Upper lobe of left lung (tissue), 6 donors: Measurements from ENCODE around the gene ADIRF. TPM values are rescaled to one million over a fixed set of nuclear protein-coding genes. Genes with fewer than 3 reads are reported as not detected.
A peak's percentile ranks its signal among the peaks of the same experiment; 100 is the strongest.

ENCODE experiments used
- ATAC-seq, 2 donors: fragments of 200-7000 bp; cut with Tn5 transposase; one replicate each; pipeline ENCODE4 v1.9.1; 2022; ENCODE audit warnings: mild to moderate bottlenecking in 2 of 2, moderate library complexity in 2 of 2; ENCODE audit not compliant: low FRiP score in 2 of 2
- DNase-seq, 2 donors: peaks; one replicate each; pipeline ENCODE4 v3.0.0-alpha.2; 2019 to 2020
- H3K27ac ChIP-seq, 4 donors: fragments of 200-600 bp; sonication (generic); one replicate each; pipeline ENCODE4 v1.5.1; 2016 to 2019
- H3K27me3 ChIP-seq, 4 donors: fragments of 200-600 bp; sonication (generic); one replicate each; pipeline ENCODE4 v1.5.1; 2017 to 2019
- H3K36me3 ChIP-seq, 4 donors: fragments of 200-600 bp; sonication (generic); one replicate each; pipeline ENCODE4 v1.5.1; 2016 to 2019
- H3K4me1 ChIP-seq, 4 donors: fragments of 200-600 bp; sonication (generic); one replicate each; pipeline ENCODE4 v1.5.1; 2018 to 2019
- H3K4me3 ChIP-seq, 4 donors: fragments of 200-600 bp; sonication (generic); one replicate each; pipeline ENCODE4 v1.5.1; 2017 to 2019; ENCODE audit warnings: mild to moderate bottlenecking in 2 of 4, moderate library complexity in 1 of 4
- H3K9me3 ChIP-seq, 4 donors: fragments of 200-600 bp; sonication (generic); one replicate each; pipeline ENCODE4 v1.5.1; 2018 to 2019
- CTCF ChIP-seq, 6 experiments: fragments of 450-650 bp in 4 of 6; fragments of 200-600 bp in 2 of 6; sonication (generic) in 2 of 6; IDR thresholded peaks; one replicate each; pipeline ENCODE4 v1.5.1; 2016 to 2019; ENCODE audit warnings: antibody characterized with exemption in 6 of 6
- EP300 ChIP-seq, 4 donors: sonication (generic); formaldehyde crosslinking; IDR thresholded peaks; one replicate each; pipeline ENCODE4 v1.5.1; 2017; ENCODE audit warnings: antibody characterized with exemption in 4 of 4, control low read depth in 2 of 4
- POLR2A ChIP-seq, 4 donors: fragments of 450-650 bp; IDR thresholded peaks; one replicate each; pipeline ENCODE4 v1.5.1; 2016 to 2017; ENCODE audit warnings: antibody characterized with exemption in 4 of 4, mild to moderate bottlenecking in 2 of 4
- POLR2AphosphoS5 ChIP-seq, 2 donors: sonication (generic); formaldehyde crosslinking; IDR thresholded peaks; one replicate each; pipeline ENCODE4 v1.5.1; 2017; ENCODE audit warnings: antibody characterized with exemption in 2 of 2
- WGBS, 2 donors: methylation state at CpG; one replicate each; pipeline ENCODE4 v1.1.5; 2017 to 2018; 5-methylcytosine and 5-hydroxymethylcytosine counted together
- total RNA-seq, 6 donors: library from RNA; depleted of rRNA in 4 of 6; stranded (reverse); fragments of >200 nt in 4 of 6; gene quantifications; one replicate each; pipeline versions ENCODE4 v1.1.0 to v1.2.1, GENCODE V29; 2016 to 2021
- donor health status: DM: no; HTN: no; CAD: no; lungs with moderate emphysema.
- donor health status: DM: no; HTN: yes; CAD: no; lungs with severe emphysema.

ADIRF gene
- total RNA-seq, 6 donors from 2014 or later: 51.3 to 202 (median 164) TPM

GRCh38 chr10:86953747-86954680 lies 14.3 kb upstream of the ADIRF start:
- H3K27me3 ChIP-seq: no peaks in the 10 kb centered on the region
- ATAC-seq (peak; percentile 40 to 71), DNase-seq (peak in 1 of 2 donors; percentile 53)
- peak overlapping the region; percentile 81 to 90 (median 85) for H3K27ac ChIP-seq
- H3K4me1 ChIP-seq: peaks cover 31 to 42% (median 41%) of the 10 kb centered on the region in 4 donors
- H3K36me3 ChIP-seq: no peaks in the 10 kb centered on the region
- peak overlapping the region in 2 of 4 donors; percentile 40 to 47 for H3K4me3 ChIP-seq
- WGBS, 2 donors: 48 to 51% methylated on average over 6 to 12 of the region's 15 CpGs
- TF ChIP-seq POLR2AphosphoS5 (IDR thresholded peaks at IDR 0.05): peak; percentile 62 to 78
- no peak for TF ChIP-seq CTCF (IDR thresholded peaks at IDR 0.05)
- TF ChIP-seq EP300 (IDR thresholded peaks at IDR 0.05): peak in 2 of 4 donors; percentile 67 to 90
- peaks cover 0 to 4% (median 0%) of the 10 kb centered on the region in 4 donors for H3K9me3 ChIP-seq

- 64 to 66% methylated on average over 4 to 11 of the region's 13 CpGs for WGBS, 2 donors
- ATAC-seq (no peak), DNase-seq (no peak)
- H3K4me1 ChIP-seq: peaks cover 38 to 51% (median 50%) of the 10 kb centered on the region in 4 donors
- H3K4me3 ChIP-seq: peak overlapping the region; percentile 13 to 47 (median 34)
- H3K9me3 ChIP-seq: peaks cover 0 to 4% (median 0%) of the 10 kb centered on the region in 4 donors
- H3K27ac ChIP-seq: peak overlapping the region; percentile 81 to 90 (median 85)
- no peaks in the 10 kb centered on the region for H3K27me3 ChIP-seq
- H3K36me3 ChIP-seq: no peaks in the 10 kb centered on the region
- TF ChIP-seq EP300 (IDR thresholded peaks at IDR 0.05): no peak
- TF ChIP-seq POLR2A (IDR thresholded peaks at IDR 0.05): no peak
Measured at GRCh38 chr10:86954681-86955500, 13.4 kb upstream of the ADIRF start.

- TF ChIP-seq CTCF (IDR thresholded peaks at IDR 0.05) (no peak), POLR2A (IDR thresholded peaks at IDR 0.05) (no peak), POLR2AphosphoS5 (IDR thresholded peaks at IDR 0.05) (peak in 1 of 2 donors; percentile 74), EP300 (IDR thresholded peaks at IDR 0.05) (peak in 1 of 4 donors; percentile 70)
- H3K27ac ChIP-seq: peak overlapping the region; percentile 81 to 90 (median 85)
- ATAC-seq (no peak), DNase-seq (no peak)
- H3K4me3 ChIP-seq: peak overlapping the region; percentile 13 to 47 (median 34)
- WGBS, 2 donors: 49 to 71% methylated on average over 14 to 16 of the region's 16 CpGs
- H3K4me1 ChIP-seq: peaks cover 32 to 58% (median 54%) of the 10 kb centered on the region in 4 donors
- H3K27me3 ChIP-seq: no peaks in the 10 kb centered on the region
- H3K9me3 ChIP-seq: peaks cover 0 to 4% (median 0%) of the 10 kb centered on the region in 4 donors
- H3K36me3 ChIP-seq: no peaks in the 10 kb centered on the region
Measured at GRCh38 chr10:86955501-86956194, 12.6 kb upstream of the ADIRF start.

DNA sequence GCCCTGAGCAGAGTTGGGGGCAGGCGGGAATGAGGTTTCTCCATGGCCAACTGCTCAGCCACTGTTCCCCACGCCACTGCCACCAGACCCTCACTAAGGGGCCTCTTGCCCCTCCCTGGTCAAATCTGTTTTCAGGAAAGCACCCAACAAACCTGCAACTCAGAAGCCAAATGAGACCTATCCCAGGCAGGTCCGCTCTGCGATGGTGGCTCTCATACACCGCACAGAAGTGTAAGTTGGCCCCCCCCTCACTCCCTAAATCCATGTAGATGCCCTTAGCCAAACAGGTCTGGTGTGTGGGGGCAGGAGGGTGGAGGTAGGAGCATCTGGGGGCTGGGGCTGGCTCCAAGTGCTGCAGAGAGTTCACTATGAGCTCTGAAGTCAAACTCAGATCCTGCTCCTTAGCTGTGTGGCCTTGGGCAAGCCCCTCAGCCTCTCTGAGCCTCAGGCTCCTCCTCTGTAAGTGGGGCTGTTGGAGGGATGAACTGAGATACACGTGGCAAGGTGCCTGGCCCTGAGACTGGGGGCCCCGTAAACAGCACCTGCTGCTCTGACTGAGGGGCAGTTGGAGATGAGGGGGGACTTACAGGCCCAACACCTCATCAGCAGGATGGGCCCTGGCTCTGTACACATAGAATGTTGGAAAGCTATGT lies 12.0 kb upstream of the ADIRF start:
- Histone ChIP-seq H3K27me3 (no peaks in the 10 kb centered on the region), H3K27ac (peak overlapping the region; percentile 81 to 90 (median 85)), H3K36me3 (no peaks in the 10 kb centered on the region), H3K4me3 (peak overlapping the region; percentile 27 to 47 (median 38)), H3K9me3 (peaks cover 0 to 4% (median 0%) of the 10 kb centered on the region in 4 donors), H3K4me1 (peaks cover 26 to 62% (median 55%) of the 10 kb centered on the region in 4 donors)
- 52 to 60% methylated on average over 3 to 7 of the region's 7 CpGs for WGBS, 2 donors
- no peak for ATAC-seq
- no peak for DNase-seq
- TF ChIP-seq EP300 (IDR thresholded peaks at IDR 0.05) (no peak), CTCF (IDR thresholded peaks at IDR 0.05) (no peak), POLR2A (IDR thresholded peaks at IDR 0.05) (no peak), POLR2AphosphoS5 (IDR thresholded peaks at IDR 0.05) (no peak)
